Erythroblast (primary cell): ENCODE data around the gene SH3BP5L.

Experiments used
- GATA1 ChIP-seq: IDR thresholded peaks from 2 replicates; pipeline ENCODE4 v1.6.1; 2011; ENCODE audit warnings: low read depth, mild to moderate bottlenecking, control low read depth, low read length, moderate library complexity
- POLR2A ChIP-seq: IDR thresholded peaks from 2 replicates; pipeline ENCODE4 v1.6.1; 2011; ENCODE audit warnings: mild to moderate bottlenecking, low read length

DNA sequence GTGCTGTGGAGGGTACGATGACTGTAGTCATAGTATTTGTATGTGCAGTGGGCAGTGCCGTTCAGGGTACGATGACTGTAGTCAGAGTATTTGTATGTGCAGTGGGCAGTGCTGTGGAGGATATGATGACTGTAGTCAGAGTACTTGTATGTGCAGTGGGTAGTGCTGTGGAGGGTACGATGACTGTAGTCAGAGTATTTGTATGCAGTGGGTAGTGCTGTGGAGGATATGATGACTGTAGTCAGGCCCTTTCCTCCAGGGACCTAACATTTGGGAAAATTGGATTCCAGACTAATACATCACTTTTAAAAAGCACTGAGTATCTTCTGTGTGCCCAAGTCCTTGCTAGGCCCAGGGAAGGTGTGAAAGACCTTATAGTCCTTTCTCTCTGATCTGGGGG, 15.2 kb upstream of the SH3BP5L start:
- TF ChIP-seq POLR2A (no peak), GATA1 (no peak)
